Measurements from ENCODE around the gene XYLB.
"Not testable (repeated sequence)": the region's sequence is repeated elsewhere in the genome, so short reads cannot be mapped to it uniquely, and the experiment has no call there.

XYLB gene

GRCh38 chr3:38404286-38404685, 57.7 kb downstream of the XYLB start:
- no peak overlapping the region for H3K4me3 ChIP-seq (ENCODE audit: control insufficient read depth, low read depth, low read length)
- no peak for TF ChIP-seq CTCF (conservative IDR thresholded peaks at IDR 0.05; ENCODE audit: control insufficient read depth, insufficient read depth, low read depth, low read length)
- DNase-seq (ENCODE audit: low read depth) = peak; percentile 87

DNA sequence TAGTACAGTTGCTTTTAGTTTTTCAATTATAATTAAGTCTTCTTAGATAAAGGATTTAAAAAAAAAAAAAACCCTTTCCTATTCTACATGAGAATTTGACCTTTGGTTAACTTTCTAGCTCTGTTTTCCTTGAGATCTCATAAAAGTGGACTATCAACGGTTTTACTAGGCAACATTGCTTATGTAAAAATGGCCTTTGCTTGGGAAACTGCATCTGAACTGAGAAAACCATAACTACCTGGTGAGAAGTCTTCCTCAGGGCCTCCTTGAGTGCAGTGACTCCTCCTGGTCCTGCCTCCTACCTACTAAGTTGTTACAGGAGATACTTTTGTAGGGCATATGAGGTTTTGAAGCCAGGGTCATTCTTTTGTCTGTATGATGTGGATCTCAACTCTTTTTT, 65.0 kb downstream of the XYLB start:
- no peak overlapping the region for H3K4me3 ChIP-seq (ENCODE audit: control insufficient read depth, low read depth, low read length)
- no peak for DNase-seq (ENCODE audit: low read depth)
- no peak for TF ChIP-seq CTCF (conservative IDR thresholded peaks at IDR 0.05; ENCODE audit: control insufficient read depth, insufficient read depth, low read depth, low read length)

DNA sequence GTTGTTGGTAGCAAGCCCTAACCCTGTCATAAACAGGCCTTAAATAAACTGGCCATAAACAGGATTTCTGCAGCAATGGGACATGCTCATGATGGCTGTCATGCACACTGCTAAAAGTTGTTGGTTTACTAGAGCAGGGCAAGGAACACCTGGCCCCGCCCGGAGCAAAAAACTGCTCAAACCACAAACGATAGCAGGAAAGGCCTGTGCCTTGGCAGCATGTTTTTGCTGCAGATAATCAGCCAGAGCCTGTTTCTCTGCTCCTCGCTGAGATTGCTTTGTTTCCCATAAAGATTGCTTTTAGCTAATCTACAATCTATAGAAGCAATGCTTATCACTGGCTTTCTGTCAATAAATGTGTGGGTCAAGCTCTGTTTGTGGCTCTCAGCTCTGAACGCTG, 74.2 kb downstream of the XYLB start:
- not testable (repeated sequence) for DNase-seq (ENCODE audit: low read depth); H3K4me3 ChIP-seq (ENCODE audit: control insufficient read depth, low read depth, low read length)

DNA sequence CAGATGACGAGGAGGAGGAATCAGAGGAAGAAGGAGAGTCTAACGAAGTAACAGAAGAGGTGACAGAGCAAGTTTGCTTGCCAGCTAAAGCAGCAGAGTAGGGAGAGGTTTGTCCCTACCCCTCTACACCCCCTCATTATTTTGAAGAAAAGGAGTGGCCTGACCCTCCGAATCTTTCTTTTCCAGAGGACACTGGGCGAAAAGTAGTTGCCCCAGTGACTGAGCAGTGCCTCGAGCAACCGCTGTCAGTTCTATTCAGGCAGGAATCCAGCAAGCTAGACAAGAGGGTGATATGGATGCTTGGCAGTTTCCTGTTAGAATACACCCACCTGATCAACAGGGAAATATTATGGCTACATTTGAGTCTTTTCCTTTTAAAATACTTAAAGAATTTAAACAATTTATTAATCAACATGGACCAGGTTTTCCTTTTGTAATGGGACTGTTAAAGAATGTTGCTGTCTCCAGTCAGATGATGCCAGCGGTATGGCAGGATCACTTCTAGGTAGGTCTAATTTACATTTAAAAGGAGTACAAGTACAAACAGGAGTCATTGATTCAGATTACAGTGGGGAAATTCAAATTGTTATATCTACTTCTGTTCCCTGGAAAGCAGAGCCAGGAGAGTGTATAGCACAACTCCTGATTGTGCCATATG, 75.2 kb downstream of the XYLB start:
- DNase-seq (ENCODE audit: low read depth) = no peak
- no peak overlapping the region for H3K4me3 ChIP-seq (ENCODE audit: control insufficient read depth, low read depth, low read length)
- no peak for TF ChIP-seq CTCF (conservative IDR thresholded peaks at IDR 0.05; ENCODE audit: control insufficient read depth, insufficient read depth, low read depth, low read length)

DNA sequence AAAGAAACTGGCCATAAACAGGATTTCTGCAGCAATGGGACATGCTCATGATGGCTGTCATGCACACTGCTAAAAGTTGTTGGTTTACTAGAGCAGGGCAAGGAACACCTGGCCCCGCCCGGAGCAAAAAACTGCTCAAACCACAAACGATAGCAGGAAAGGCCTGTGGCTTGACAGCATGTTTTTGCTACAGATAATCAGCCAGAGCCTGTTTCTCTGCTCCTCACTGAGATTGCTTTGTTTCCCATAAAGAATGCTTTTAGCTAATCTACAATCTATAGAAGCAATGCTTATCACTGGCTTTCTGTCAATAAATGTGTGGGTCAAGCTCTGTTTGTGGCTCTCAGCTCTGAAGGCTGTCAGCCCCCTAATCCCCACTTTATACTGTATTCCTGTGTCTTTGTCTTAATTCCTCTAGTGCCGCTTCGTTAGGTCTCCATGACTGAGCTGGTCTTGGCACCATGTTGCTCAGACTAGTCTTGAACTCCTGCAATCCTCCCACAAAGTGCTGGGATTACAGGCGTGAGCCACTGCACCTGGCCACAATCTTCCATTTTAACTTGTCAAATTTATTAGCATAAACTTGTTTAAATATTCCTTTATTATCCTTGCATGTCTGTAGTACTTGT, 80.3 kb downstream of the XYLB start:
- not testable (repeated sequence) for H3K4me3 ChIP-seq (ENCODE audit: control insufficient read depth, low read depth, low read length); DNase-seq (ENCODE audit: low read depth)

DNA sequence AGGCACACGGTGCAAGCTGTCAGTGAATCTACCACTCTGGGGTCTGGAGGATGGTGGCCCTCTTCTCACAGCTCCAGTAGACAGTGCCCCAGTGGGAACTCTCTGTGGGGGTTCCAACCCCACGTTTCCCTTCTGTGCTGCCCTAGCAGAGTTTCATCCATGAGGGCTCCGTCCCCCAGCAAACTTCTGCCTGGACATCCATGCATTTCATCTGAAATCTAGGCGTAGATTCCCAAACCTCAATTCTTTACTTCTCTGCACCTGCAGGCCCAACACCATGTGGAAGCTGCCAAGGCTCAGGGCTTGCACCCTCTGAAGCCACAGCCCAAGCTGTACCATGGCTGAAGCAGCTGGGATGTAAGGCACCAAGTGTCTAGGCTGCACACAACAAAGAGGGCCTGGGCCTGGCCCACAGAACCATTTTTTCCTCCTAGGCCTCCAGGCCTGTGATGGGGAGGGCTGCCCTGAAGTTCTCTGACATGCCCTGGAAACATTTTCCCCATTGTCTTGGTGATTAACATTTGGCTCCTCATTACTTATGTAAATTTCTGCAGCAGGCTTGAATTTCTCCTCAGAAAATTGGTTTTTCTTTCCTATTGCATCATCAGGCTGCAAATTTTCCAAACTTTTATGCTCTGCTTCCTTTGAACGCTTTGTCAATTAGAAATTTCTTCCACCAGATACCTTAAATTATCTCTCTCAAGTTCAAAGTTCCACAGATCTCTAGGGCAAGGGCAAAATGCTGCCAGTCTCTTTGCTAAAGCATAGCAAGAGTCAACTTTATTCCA, 86.5 kb downstream of the XYLB start:
- H3K4me3 ChIP-seq (ENCODE audit: control insufficient read depth, low read depth, low read length); DNase-seq (ENCODE audit: low read depth): not testable (repeated sequence)

- DNase-seq (ENCODE audit: low read depth); H3K4me3 ChIP-seq (ENCODE audit: control insufficient read depth, low read depth, low read length): not testable (repeated sequence)
Observed at GRCh38 chr3:38433661-38434060, 87.1 kb downstream of the XYLB start.

DNA sequence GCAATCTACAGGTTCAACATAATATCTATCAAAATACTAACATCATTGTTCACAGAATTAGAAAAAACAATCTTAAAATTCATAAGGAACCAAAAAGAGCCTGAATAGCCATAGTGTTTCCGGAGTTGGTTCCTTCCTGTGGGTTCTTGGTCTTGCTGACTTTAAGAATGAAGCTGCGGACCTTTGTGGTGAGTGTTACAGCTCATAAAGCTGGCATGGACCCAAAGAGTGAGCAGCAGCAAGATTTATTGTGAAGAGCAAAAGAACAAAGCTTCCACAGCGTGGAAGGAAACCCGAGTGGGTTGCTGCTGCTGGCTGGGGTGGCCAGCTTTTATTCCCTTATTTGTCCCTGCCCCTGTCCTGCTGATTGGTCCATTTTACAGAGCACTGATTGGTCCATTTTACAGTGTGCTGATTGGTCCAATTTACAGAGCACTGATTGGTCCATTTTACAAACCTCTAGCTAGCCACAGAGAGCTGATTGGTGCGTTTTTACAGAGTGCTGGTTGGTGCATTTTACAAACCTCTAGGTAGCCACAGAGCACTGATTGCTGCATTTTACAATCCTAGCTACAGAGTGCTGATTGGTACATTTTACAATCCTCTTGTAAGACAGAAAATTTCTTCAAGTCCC, 92.0 kb downstream of the XYLB start:
- DNase-seq (ENCODE audit: low read depth) = peak; percentile 42
- H3K4me3 ChIP-seq (ENCODE audit: control insufficient read depth, low read depth, low read length) = not testable (repeated sequence)

DNA sequence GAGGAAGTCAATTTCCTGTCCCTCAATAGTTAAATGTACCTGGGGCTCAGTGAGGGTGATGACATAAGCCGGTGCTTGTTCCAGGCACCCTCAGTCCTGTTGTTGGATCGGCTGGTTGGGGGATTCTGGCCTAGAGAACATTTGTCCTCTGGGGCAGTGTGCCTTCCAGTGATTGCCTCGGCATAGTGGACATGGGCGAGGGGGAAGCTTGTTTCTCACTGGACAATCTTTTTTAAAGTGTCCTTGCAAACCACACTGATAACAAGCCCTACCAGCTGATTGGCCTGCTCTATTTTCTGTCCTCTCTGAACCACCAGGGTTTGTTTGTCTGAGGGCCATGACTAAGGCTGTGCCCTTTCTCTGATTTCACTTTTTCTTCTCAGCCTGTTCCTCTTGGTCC, 96.6 kb downstream of the XYLB start:
- DNase-seq (ENCODE audit: low read depth); H3K4me3 ChIP-seq (ENCODE audit: control insufficient read depth, low read depth, low read length): not testable (repeated sequence)

All from fibroblast of mammary gland (primary cell).